MG63 (cell line): Measurements from ENCODE around the gene LAGE3. TPM values are rescaled to one million over a fixed set of nuclear protein-coding genes. Genes with fewer than 3 reads are reported as not detected.

ENCODE experiments used
- DNase-seq: peaks from one replicate; pipeline ENCODE4 v3.0.0-alpha.2; 2020
- H3K27me3 ChIP-seq: fragments of 250-450 bp; sonication (Bioruptor Pico); 2 replicates; pipeline ENCODE4 v1.5.1; 2020; ENCODE audit warnings: mild to moderate bottlenecking, moderate library complexity
- H3K36me3 ChIP-seq: fragments of 250-450 bp; sonication (Bioruptor Pico); 2 replicates; pipeline ENCODE4 v1.5.1; 2020; ENCODE audit warnings: mild to moderate bottlenecking, moderate library complexity
- H3K4me3 ChIP-seq: fragments of 250-450 bp; sonication (Bioruptor Pico); 2 replicates; pipeline ENCODE4 v1.5.1; 2020; ENCODE audit warnings: mild to moderate bottlenecking, moderate library complexity
- H3K9me3 ChIP-seq: fragments of 250-450 bp; sonication (Bioruptor Pico); 2 replicates; pipeline ENCODE4 v1.5.1; 2020; ENCODE audit warnings: mild to moderate bottlenecking, moderate library complexity
- total RNA-seq: library from RNA; depleted of rRNA; stranded (reverse); fragments of >200 nt; shearing (Covaris generic); gene quantifications from 2 replicates; pipeline ENCODE4 v1.2.3, GENCODE V29; 2014; ENCODE audit warnings: low replicate concordance; rRNA removed

Gene LAGE3
- total RNA-seq, 1 experiment from 2014 or later: 25.7 TPM

GRCh38 chrX:154434394-154435168 is 44.5 kb downstream of the LAGE3 start:
- Histone ChIP-seq H3K4me3 (no peak overlapping the region), H3K27me3 (no peaks in the 10 kb centered on the region), H3K36me3 (peaks cover 7% of the 10 kb centered on the region), H3K9me3 (no peaks in the 10 kb centered on the region)
- DNase-seq: no peak

GRCh38 chrX:154433605-154434004 is 45.5 kb downstream of the LAGE3 start:
- DNase-seq: no peak
- no peak overlapping the region for H3K4me3 ChIP-seq

DNA sequence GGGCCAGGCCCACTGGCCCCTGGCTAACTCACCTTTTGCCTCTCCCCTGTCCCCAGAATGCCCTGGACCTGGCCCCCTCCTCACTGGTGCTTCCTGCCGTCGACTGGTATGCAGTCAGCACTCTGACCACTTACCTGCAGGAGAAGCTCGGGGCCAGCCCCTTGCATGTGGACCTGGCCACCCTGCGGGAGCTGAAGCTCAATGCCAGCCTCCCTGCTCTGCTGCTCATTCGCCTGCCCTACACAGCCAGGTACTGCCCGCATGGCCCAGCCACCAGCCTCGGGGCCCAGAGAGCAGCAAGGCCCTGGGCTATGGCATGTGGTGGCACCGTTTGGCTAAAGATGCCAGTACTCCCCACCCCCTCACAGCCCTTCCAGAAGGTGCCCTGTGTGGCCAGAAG is 46.9 kb downstream of the LAGE3 start:
- Histone ChIP-seq H3K27me3 (no peaks in the 10 kb centered on the region), H3K36me3 (no peaks in the 10 kb centered on the region), H3K4me3 (no peak overlapping the region), H3K9me3 (no peaks in the 10 kb centered on the region)
- DNase-seq: no peak

More at GRCh38 chrX:154433605-154434004, 45.5 kb downstream of the LAGE3 start:
- Histone ChIP-seq H3K27me3 (no peaks in the 10 kb centered on the region), H3K9me3 (no peaks in the 10 kb centered on the region), H3K36me3 (no peaks in the 10 kb centered on the region)

DNA sequence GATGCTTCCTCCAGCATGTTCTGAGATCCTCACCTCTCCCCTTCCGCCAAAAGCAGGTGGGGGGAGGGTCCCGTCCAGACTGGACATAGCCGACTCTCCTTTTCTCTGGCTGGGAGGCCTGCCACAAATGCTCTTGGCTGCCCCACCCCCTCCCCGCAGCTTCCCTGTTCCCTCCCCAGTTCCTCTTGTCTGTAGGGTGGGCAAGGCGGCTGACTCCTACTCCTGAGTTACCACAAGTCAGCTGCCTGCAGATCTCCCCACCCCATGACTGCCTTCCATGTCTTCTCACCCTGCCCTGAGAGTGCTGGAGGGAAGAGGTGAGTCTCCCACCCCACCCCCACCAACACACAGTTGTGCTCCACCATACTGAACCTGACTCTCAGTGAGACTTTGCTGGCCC is 47.7 kb downstream of the LAGE3 start:
- DNase-seq: no peak
- no peaks in the 10 kb centered on the region for H3K27me3 ChIP-seq
- no peaks in the 10 kb centered on the region for H3K9me3 ChIP-seq
- no peaks in the 10 kb centered on the region for H3K36me3 ChIP-seq
- H3K4me3 ChIP-seq: no peak overlapping the region

DNA sequence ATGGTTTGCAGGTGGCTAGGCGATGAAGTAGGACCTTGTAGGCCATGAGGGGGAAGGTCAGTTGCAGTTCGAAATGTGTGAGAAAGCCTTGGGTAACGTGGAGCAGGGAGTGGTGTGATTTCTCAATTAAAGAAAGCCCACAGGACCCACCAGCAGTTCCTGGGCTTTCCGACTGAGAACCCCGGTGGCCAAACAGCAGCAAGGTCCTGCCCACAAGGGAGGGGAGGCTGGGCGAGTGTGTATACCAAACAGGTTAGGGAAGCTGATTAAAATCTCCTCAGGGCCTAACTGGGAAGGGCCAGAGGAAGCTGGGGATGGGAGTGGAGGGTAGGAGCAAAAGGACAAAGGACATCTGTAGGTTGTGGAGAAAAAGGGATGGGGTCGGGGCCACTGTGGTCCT is 48.2 kb downstream of the LAGE3 start:
- H3K9me3 ChIP-seq: no peaks in the 10 kb centered on the region
- H3K36me3 ChIP-seq: no peaks in the 10 kb centered on the region
- DNase-seq: no peak
- H3K4me3 ChIP-seq: no peak overlapping the region
- H3K27me3 ChIP-seq: no peaks in the 10 kb centered on the region

DNA sequence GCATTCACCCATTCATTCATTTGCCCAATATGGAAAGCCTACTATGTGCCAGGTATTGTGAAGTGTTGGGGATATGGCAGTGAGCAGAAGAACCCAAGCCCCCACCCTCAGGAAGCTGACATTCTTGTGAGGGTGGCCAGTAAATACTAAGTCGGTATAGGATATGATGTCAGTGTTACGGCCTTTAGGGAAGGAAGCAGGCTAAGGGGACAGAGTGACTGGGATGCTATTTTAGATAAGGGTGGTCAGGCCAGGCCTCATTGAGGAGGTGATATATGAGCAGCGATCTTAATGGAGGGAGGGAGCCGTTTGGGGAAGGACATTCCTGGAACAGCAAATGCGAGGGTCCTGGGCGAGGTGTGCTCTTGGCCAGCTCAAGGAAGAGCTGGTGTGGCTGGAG is 48.6 kb downstream of the LAGE3 start:
- Histone ChIP-seq H3K27me3 (no peaks in the 10 kb centered on the region), H3K4me3 (no peak overlapping the region), H3K36me3 (no peaks in the 10 kb centered on the region), H3K9me3 (no peaks in the 10 kb centered on the region)
- no peak for DNase-seq

GRCh38 chrX:154429711-154430110 is 49.4 kb downstream of the LAGE3 start:
- Histone ChIP-seq H3K27me3 (no peaks in the 10 kb centered on the region), H3K36me3 (no peaks in the 10 kb centered on the region), H3K9me3 (no peaks in the 10 kb centered on the region), H3K4me3 (no peak overlapping the region)
- no peak for DNase-seq

GRCh38 chrX:154428176-154429171 is 50.6 kb downstream of the LAGE3 start, which contains the start of gene ATP6AP1:
TSS of gene ATP6AP1 (plus strand) at chrX:154428677. CDS start at chrX:154428693, 16 bp downstream.
- Histone ChIP-seq H3K4me3 (peak within 1 kb of the TSS; percentile 67), H3K27me3 (no peaks in the 10 kb centered on the region), H3K36me3 (no peaks in the 10 kb centered on the region), H3K9me3 (no peaks in the 10 kb centered on the region)
- DNase-seq: peak; percentile 96

Other genes starting within 250 kb of the LAGE3 start
- not detected in 2 replicates for gene OPN1MW3, start 221.7 kb downstream of the LAGE3 start, total RNA-seq
- gene TEX28, start 184.2 kb downstream of the LAGE3 start, total RNA-seq: not detected in 2 replicates
- gene TKTL1, start 183.5 kb downstream of the LAGE3 start, total RNA-seq: not detected in 2 replicates
- 1,037 and 1,563 TPM in 2 replicates for gene FLNA, start 104.6 kb downstream of the LAGE3 start, total RNA-seq
- 48.7 and 62.4 TPM in 2 replicates for gene EMD, start 100.0 kb downstream of the LAGE3 start, total RNA-seq
- 2,393 and 3,736 TPM in 2 replicates for gene RPL10, start 80.9 kb downstream of the LAGE3 start, total RNA-seq
- 20.0 and 21.9 TPM in 2 replicates for gene DNASE1L1, start 70.0 kb downstream of the LAGE3 start, total RNA-seq
- gene TAFAZZIN, start 67.7 kb downstream of the LAGE3 start, total RNA-seq: 15.1 and 16.2 TPM in 2 replicates
- 53.2 and 62.2 TPM in 2 replicates for gene ATP6AP1, start 50.6 kb downstream of the LAGE3 start, total RNA-seq
- gene GDI1, start 42.1 kb downstream of the LAGE3 start, total RNA-seq: 43.6 and 59.8 TPM in 2 replicates
- 33.4 and 35.4 TPM in 2 replicates for gene FAM50A, start 35.1 kb downstream of the LAGE3 start, total RNA-seq
- gene PLXNA3, start 21.0 kb downstream of the LAGE3 start, total RNA-seq: 0.27 and 5.0 TPM in 2 replicates
- 51.9 and 101 TPM in 2 replicates for gene UBL4A, start 7.3 kb upstream of the LAGE3 start, total RNA-seq
- gene SLC10A3, start 11.3 kb upstream of the LAGE3 start, total RNA-seq: 5.1 and 15.2 TPM in 2 replicates
- gene FAM3A, start 37.0 kb upstream of the LAGE3 start, total RNA-seq: 22.3 and 48.2 TPM in 2 replicates
- 50.4 and 61.8 TPM in 2 replicates for gene G6PD, start 67.6 kb upstream of the LAGE3 start, total RNA-seq
- gene IKBKG, start 68.3 kb upstream of the LAGE3 start, total RNA-seq: 18.5 and 31.4 TPM in 2 replicates
- not detected in 2 replicates for gene CTAG1A, start 105.9 kb upstream of the LAGE3 start, total RNA-seq
- gene CTAG1B, start 140.0 kb upstream of the LAGE3 start, total RNA-seq: not detected in 2 replicates
- not detected in 2 replicates for gene CTAG2, start 174.3 kb upstream of the LAGE3 start, total RNA-seq